HEK293 (cell line): Measurements from ENCODE around the gene EPS8.

Experiments used
- TRIM28 ChIP-seq: IDR thresholded peaks from 2 replicates; pipeline ENCODE4 v1.6.1; 2011; ENCODE audit warnings: low read length, control low read depth, borderline replicate concordance
- ZFP3 ChIP-seq: fragments of 450-650 bp; formaldehyde crosslinking; IDR thresholded peaks from 2 replicates; pipeline ENCODE4 v1.5.1; 2016; ENCODE audit warnings: low read depth, missing biosample characterization, missing genetic modification characterization
- ZNF175 ChIP-seq: fragments of 450-650 bp; formaldehyde crosslinking; IDR thresholded peaks from 2 replicates; pipeline ENCODE4 v1.5.1; 2016; ENCODE audit warnings: missing biosample characterization, missing genetic modification characterization
- ZNF274 ChIP-seq, 2 experiments: fragments of 200-500 bp in 1 of 2; fragments of 450-650 bp in 1 of 2; sonication (Bioruptor generic) in 1 of 2; formaldehyde crosslinking in 1 of 2; IDR thresholded peaks; 2 replicates each; pipeline versions ENCODE4 v1.5.1 to v1.6.1; 2014 to 2016; ENCODE audit warnings: borderline replicate concordance in 1 of 2, inconsistent platforms in 1 of 2, low read length in 1 of 2, missing biosample characterization in 1 of 2, missing genetic modification characterization in 1 of 2
- TF ChIP-seq, protein P1 (sequence below): fragments of 450-650 bp; formaldehyde crosslinking; IDR thresholded peaks from 2 replicates; pipeline ENCODE4 v1.5.1; 2016; ENCODE audit warnings: missing biosample characterization, missing genetic modification characterization
- TF ChIP-seq, protein P2 (sequence below): fragments of 450-650 bp; formaldehyde crosslinking; IDR thresholded peaks from 2 replicates; pipeline ENCODE4 v1.5.1; 2016; ENCODE audit warnings: missing biosample characterization, missing genetic modification characterization, low read depth

DNA sequence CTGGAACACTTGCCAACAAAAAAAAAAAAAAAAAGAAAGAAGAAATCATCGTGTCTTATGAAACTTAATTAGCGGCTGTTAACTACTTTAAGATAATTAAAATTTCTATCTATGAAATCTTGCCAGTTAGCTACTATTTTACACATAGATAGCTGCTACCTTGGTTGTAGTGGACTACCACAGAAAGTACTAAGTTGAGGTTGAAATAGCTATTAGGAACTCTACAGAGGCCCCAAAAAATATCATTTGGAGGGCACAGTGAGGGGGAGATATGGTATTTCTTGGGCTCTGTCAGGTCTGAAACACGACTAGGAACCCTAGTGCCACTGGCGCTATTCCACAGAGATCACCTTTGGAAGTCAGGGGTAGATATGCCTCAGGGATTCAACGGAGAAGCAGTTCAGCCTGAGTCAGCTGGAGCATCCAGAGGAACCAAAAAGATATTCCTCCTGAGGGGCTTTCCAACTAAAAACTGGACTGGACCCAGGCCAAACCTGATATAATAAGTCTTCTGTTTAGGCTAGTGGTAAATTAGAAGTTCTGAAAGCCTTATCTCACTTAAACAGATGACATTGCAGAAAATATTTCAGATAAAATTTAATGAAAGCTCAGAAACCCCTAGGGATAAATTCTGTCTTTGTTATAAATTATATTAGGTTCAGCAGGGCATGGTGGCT is 126.1 kb downstream of the EPS8 start:
- TF ChIP-seq, protein P1, sequence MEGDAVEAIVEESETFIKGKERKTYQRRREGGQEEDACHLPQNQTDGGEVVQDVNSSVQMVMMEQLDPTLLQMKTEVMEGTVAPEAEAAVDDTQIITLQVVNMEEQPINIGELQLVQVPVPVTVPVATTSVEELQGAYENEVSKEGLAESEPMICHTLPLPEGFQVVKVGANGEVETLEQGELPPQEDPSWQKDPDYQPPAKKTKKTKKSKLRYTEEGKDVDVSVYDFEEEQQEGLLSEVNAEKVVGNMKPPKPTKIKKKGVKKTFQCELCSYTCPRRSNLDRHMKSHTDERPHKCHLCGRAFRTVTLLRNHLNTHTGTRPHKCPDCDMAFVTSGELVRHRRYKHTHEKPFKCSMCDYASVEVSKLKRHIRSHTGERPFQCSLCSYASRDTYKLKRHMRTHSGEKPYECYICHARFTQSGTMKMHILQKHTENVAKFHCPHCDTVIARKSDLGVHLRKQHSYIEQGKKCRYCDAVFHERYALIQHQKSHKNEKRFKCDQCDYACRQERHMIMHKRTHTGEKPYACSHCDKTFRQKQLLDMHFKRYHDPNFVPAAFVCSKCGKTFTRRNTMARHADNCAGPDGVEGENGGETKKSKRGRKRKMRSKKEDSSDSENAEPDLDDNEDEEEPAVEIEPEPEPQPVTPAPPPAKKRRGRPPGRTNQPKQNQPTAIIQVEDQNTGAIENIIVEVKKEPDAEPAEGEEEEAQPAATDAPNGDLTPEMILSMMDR: no peak
- TF ChIP-seq, protein P2, sequence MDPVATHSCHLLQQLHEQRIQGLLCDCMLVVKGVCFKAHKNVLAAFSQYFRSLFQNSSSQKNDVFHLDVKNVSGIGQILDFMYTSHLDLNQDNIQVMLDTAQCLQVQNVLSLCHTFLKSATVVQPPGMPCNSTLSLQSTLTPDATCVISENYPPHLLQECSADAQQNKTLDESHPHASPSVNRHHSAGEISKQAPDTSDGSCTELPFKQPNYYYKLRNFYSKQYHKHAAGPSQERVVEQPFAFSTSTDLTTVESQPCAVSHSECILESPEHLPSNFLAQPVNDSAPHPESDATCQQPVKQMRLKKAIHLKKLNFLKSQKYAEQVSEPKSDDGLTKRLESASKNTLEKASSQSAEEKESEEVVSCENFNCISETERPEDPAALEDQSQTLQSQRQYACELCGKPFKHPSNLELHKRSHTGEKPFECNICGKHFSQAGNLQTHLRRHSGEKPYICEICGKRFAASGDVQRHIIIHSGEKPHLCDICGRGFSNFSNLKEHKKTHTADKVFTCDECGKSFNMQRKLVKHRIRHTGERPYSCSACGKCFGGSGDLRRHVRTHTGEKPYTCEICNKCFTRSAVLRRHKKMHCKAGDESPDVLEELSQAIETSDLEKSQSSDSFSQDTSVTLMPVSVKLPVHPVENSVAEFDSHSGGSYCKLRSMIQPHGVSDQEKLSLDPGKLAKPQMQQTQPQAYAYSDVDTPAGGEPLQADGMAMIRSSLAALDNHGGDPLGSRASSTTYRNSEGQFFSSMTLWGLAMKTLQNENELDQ (tag by site-specific recombination): no peak
- no peak for TF ChIP-seq ZFP3
- TF ChIP-seq ZNF175: no peak
- no peak for TF ChIP-seq TRIM28
- no peak for TF ChIP-seq ZNF274 (IDR thresholded peaks at IDR 0.05; ENCODE audit: low read length)
- TF ChIP-seq ZNF274 (tag by site-specific recombination; IDR thresholded peaks at IDR 0.05; ENCODE audit: borderline replicate concordance): no peak
